GM18498 (cell line): ENCODE measurements around the gene ABI3BP.
A peak's percentile ranks its signal among the peaks of the same experiment; 100 is the strongest.

Experiments
- ATAC-seq: cut with Tn5 transposase; IDR thresholded peaks from one replicate; pipeline ENCODE4 v1.9.1; 2021; ENCODE audit warnings: mild to moderate bottlenecking, moderate library complexity; ENCODE audit not compliant: unreplicated experiment

Gene ABI3BP

GRCh38 chr3:100850701-100851100 is 142.5 kb downstream of the ABI3BP start:
- ATAC-seq, result no peak

- ATAC-seq, result no peak
These were observed 143.1 kb downstream of the ABI3BP start for GRCh38 chr3:100850156-100850555.

- ATAC-seq, result no peak
These were observed 148.9 kb downstream of the ABI3BP start for GRCh38 chr3:100844063-100844936.

GRCh38 chr3:100838157-100838556 is 155.1 kb downstream of the ABI3BP start:
- ATAC-seq, result no peak

GRCh38 chr3:100836661-100837060 is 156.6 kb downstream of the ABI3BP start:
- no peak for ATAC-seq

- no peak for ATAC-seq
These were observed 158.9 kb downstream of the ABI3BP start for GRCh38 chr3:100834332-100834731.

GRCh38 chr3:100833483-100833882 is 159.7 kb downstream of the ABI3BP start:
- no peak for ATAC-seq

- ATAC-seq, result no peak
These were observed 161.6 kb downstream of the ABI3BP start for GRCh38 chr3:100831629-100832028.

- ATAC-seq, result no peak
These were observed 162.3 kb downstream of the ABI3BP start for GRCh38 chr3:100830931-100831330.

- no peak for ATAC-seq
These were observed 167.6 kb downstream of the ABI3BP start for GRCh38 chr3:100825574-100825973.

GRCh38 chr3:100815583-100815982 is 177.6 kb downstream of the ABI3BP start:
- no peak for ATAC-seq

- ATAC-seq, result no peak
These were observed 179.4 kb downstream of the ABI3BP start for GRCh38 chr3:100813828-100814227.

GRCh38 chr3:100811779-100812507 is 181.3 kb downstream of the ABI3BP start:
- ATAC-seq, result peak; percentile 63

GRCh38 chr3:100810671-100811070 is 182.6 kb downstream of the ABI3BP start:
- ATAC-seq, result no peak

- no peak for ATAC-seq
These were observed 188.6 kb downstream of the ABI3BP start for GRCh38 chr3:100804631-100805030.

GRCh38 chr3:100803711-100804110 is 189.5 kb downstream of the ABI3BP start:
- ATAC-seq, result no peak

GRCh38 chr3:100802126-100802525 is 191.1 kb downstream of the ABI3BP start:
- no peak for ATAC-seq

- no peak for ATAC-seq
These were observed 195.2 kb downstream of the ABI3BP start for GRCh38 chr3:100798012-100798411.

- ATAC-seq, result peak; percentile 65
These were observed 196.7 kb downstream of the ABI3BP start for GRCh38 chr3:100796556-100796955.

- ATAC-seq, result no peak
These were observed 203.6 kb downstream of the ABI3BP start for GRCh38 chr3:100789579-100789978.

- no peak for ATAC-seq
These were observed 209.6 kb downstream of the ABI3BP start for GRCh38 chr3:100783619-100784018.

GRCh38 chr3:100782906-100783305 is 210.3 kb downstream of the ABI3BP start:
- no peak for ATAC-seq
